ENCODE measurements around the gene ONECUT3.

DNA sequence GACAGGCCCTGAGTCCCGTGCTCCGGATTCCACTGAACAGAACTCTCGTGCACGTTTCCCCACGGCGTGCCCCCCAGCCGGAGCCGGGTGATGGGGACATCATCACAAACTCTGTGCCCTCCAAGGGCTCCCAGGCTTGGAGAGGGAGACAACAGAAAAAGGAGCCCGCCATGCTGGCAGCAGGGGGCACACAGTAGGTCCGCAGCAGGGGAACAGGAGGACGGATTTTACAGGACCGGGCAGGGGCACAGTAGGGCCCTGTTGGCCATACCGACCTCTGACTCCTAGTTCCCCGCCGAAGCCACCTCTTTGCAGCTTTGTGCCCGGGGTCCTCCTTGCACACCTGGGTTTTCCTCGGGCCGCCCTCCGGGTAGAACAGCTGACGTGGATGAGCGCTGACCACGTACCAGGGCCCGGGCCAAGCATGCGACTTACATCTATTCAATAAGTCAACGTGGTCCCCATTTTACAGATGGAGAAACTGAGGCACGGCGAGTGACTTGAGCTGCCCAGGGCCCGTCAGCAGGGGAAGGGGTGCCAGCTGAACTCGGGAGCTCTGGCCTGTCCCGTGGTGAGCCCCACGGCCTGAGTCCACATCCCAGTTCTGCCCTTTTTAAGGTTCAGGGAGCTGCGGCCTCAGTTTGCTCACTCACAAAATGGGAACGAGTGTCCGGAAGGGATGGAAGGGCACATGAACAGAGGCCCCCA is 10.2 kb upstream of the ONECUT3 start:
- no peak for TF ChIP-seq POLR2AphosphoS5 (IDR thresholded peaks at IDR 0.05)
- no peak for TF ChIP-seq POLR2A (IDR thresholded peaks at IDR 0.05)
- TF ChIP-seq, protein P1, sequence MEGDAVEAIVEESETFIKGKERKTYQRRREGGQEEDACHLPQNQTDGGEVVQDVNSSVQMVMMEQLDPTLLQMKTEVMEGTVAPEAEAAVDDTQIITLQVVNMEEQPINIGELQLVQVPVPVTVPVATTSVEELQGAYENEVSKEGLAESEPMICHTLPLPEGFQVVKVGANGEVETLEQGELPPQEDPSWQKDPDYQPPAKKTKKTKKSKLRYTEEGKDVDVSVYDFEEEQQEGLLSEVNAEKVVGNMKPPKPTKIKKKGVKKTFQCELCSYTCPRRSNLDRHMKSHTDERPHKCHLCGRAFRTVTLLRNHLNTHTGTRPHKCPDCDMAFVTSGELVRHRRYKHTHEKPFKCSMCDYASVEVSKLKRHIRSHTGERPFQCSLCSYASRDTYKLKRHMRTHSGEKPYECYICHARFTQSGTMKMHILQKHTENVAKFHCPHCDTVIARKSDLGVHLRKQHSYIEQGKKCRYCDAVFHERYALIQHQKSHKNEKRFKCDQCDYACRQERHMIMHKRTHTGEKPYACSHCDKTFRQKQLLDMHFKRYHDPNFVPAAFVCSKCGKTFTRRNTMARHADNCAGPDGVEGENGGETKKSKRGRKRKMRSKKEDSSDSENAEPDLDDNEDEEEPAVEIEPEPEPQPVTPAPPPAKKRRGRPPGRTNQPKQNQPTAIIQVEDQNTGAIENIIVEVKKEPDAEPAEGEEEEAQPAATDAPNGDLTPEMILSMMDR (IDR thresholded peaks at IDR 0.05) = no peak
- no peak for TF ChIP-seq EP300 (IDR thresholded peaks at IDR 0.05)
